NAMALWA (cell line): ENCODE data around the gene ACADSB.
A peak's percentile ranks its signal among the peaks of the same experiment; 100 is the strongest.

ENCODE experiments used
- DNase-seq: peaks from one replicate; pipeline ENCODE4 v3.0.0-alpha.2; 2015; ENCODE audit warnings: low spot score

The ACADSB gene

DNA sequence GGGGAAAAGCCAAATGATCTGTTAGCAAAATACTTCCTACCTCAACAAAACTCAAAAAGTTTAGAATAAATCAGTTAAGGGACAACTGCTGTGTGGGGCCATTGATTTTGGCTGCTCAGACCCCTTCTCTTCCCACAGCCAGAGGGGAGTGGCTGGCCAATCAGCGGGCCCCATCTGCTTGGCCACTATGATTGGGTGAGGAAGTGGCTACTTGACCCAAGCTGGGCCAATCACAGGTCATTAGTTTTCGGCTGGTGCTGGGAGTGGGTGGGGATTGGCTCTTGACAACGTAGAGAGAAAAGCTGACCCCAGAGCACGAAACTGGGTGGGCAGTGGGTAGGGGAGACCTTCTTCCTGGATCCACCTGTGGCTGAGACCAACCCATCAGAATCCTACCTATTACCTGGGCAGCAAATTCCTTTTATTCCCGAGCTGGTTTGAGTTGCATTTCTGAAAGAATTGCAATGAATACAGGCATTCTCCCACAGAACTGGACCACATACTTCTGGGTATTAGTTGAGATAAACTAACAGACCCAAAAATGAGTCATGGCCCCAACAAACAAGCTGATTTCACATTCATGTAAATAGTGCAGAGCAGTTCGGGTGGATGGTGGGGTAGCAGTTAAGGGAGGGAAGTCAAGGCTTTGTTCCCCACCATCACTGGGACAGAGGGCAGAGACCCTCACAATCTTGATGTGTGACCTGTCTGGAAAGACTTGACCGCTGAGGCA is 91.4 kb downstream of the ACADSB start:
- DNase-seq: peak; percentile 8

DNA sequence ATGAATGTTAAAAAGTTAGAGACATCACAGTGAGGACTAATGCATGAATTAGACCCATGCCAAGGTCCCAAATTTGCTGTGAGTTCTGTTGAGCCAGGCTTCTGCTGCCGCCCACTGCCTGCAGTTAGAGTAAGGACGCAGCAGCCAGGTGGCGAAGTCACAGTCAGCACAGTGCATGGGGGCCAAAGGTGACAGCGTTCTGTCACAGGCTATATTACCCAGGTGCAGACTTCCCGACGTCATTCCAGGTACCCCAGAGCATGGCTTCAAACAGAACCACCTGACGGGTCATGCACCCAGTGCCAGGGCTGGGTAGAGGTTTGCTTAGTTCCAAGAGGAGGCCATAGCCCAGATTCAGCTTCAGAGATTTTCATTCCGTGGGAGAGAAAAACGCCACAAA is 93.1 kb downstream of the ACADSB start:
- DNase-seq: no peak

DNA sequence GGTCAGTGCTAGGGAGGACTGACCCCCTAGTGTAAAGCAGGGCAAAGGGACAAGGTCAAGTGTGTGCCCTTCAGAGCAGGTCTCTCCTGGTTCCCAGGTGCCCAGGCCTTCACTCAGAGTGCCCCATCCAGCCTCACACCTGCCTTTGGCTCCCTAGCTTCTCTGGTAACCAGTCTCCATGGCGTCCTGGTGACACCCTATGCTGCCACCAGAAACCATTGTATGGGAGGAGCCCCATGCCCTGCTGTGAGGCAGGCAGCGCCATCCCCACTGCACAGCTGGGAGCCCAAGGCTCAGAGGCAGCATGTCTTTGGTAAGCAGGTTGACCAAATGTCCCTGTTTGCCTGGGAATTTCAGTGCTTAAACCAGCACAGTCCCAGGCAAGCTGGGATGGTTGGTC is 93.9 kb downstream of the ACADSB start:
- no peak for DNase-seq

DNA sequence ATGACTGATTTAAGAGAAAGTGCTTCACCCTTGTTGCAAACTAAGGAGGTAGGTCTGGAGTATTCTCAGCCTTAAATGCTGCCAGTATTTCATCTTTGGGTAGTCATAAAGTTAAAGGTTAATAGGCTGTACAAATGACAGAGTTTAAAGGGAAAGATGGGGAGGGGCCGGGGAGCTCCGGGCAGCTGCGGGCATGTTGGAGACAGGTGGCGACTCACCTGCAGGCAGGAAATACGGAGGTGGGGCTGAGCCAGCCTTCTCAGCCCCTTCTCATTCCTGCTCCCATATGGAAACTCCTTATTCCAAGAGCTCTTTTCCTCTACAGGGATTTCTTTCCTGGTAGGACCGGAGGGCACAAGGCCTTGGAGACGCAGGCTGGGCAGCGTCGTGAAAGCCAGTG is 95.1 kb downstream of the ACADSB start:
- no peak for DNase-seq
